SK-N-SH treated with all-trans-retinoic acid at 6 μM for 48 hours (cell line): Measurements from ENCODE around the gene TMEM263.

Experiments used
- ATAC-seq: fragments of 200-7000 bp; cut with Tn5 transposase; 3 replicates; pipeline ENCODE4 v1.9.1; 2020; ENCODE audit warnings: mild to moderate bottlenecking, moderate library complexity
- ARNTL ChIP-seq: fragments of 450-650 bp; formaldehyde crosslinking; IDR thresholded peaks from 2 replicates; pipeline ENCODE4 v1.5.0; 2020; ENCODE audit warnings: low read depth, mild to moderate bottlenecking, moderate library complexity, borderline replicate concordance
- BACH2 ChIP-seq: fragments of 250-450 bp; sonication (Bioruptor Pico); IDR thresholded peaks from 2 replicates; pipeline ENCODE4 v1.9.0; 2021; ENCODE audit warnings: mild to moderate bottlenecking, borderline replicate concordance
- CREB5 ChIP-seq: fragments of 250-450 bp; sonication (Bioruptor Pico); IDR thresholded peaks from 2 replicates; pipeline ENCODE4 v1.5.1; 2020; ENCODE audit warnings: low read depth, mild to moderate bottlenecking, moderate library complexity
- CSDC2 ChIP-seq: fragments of 250-450 bp; sonication (Bioruptor Pico); IDR thresholded peaks from 2 replicates; pipeline ENCODE4 v1.5.0; 2020; ENCODE audit warnings: mild to moderate bottlenecking, moderate library complexity
- ESRRG ChIP-seq: fragments of 250-450 bp; sonication (Bioruptor Pico); IDR thresholded peaks from 2 replicates; pipeline ENCODE4 v1.6.1; 2021; ENCODE audit warnings: mild to moderate bottlenecking
- GLIS3 ChIP-seq: fragments of 250-450 bp; sonication (Bioruptor Pico); IDR thresholded peaks from 2 replicates; pipeline ENCODE4 v1.5.0; 2020; ENCODE audit warnings: mild to moderate bottlenecking, moderate library complexity
- ISL1 ChIP-seq: fragments of 250-450 bp; sonication (Bioruptor Pico); IDR thresholded peaks from 2 replicates; pipeline ENCODE4 v2.1.2; 2022; ENCODE audit warnings: mild to moderate bottlenecking, moderate library complexity
- OSR1 ChIP-seq: fragments of 250-450 bp; sonication (Bioruptor Pico); IDR thresholded peaks from 2 replicates; pipeline ENCODE4 v1.8.0; 2022; ENCODE audit warnings: moderate library complexity, mild to moderate bottlenecking, inconsistent platforms
- PATZ1 ChIP-seq: fragments of 250-450 bp; sonication (Bioruptor Pico); IDR thresholded peaks from 2 replicates; pipeline ENCODE4 v1.8.0; 2020; ENCODE audit warnings: mild to moderate bottlenecking, moderate library complexity, borderline replicate concordance
- POU6F1 ChIP-seq: fragments of 250-450 bp; sonication (Bioruptor Pico); IDR thresholded peaks from 2 replicates; pipeline ENCODE4 v1.8.0; 2021; ENCODE audit warnings: low read depth, mild to moderate bottlenecking, moderate library complexity, borderline replicate concordance
- PPARA ChIP-seq: fragments of 250-450 bp; sonication (Bioruptor Pico); IDR thresholded peaks from 2 replicates; pipeline ENCODE4 v1.5.0; 2020; ENCODE audit warnings: mild to moderate bottlenecking, borderline replicate concordance
- RARB ChIP-seq: fragments of 250-450 bp; sonication (Bioruptor Pico); IDR thresholded peaks from 2 replicates; pipeline ENCODE4 v1.8.0; 2021; ENCODE audit warnings: mild to moderate bottlenecking, moderate library complexity
- SNAI2 ChIP-seq: fragments of 250-450 bp; sonication (Bioruptor Pico); IDR thresholded peaks from 2 replicates; pipeline ENCODE4 v1.5.0; 2020; ENCODE audit warnings: mild to moderate bottlenecking, moderate library complexity
- TOX ChIP-seq: fragments of 250-450 bp; sonication (Bioruptor Pico); IDR thresholded peaks from 2 replicates; pipeline ENCODE4 v1.8.0; 2021; ENCODE audit warnings: mild to moderate bottlenecking, moderate library complexity, borderline replicate concordance
- ZC3H10 ChIP-seq: fragments of 250-450 bp; sonication (Bioruptor Pico); IDR thresholded peaks from 2 replicates; pipeline ENCODE4 v1.5.1; 2021; ENCODE audit warnings: mild to moderate bottlenecking, moderate library complexity
- ZFP3 ChIP-seq: fragments of 250-450 bp; sonication (Bioruptor Pico); IDR thresholded peaks from 2 replicates; pipeline ENCODE4 v1.5.0; 2020; ENCODE audit warnings: mild to moderate bottlenecking, moderate library complexity
- ZFP30 ChIP-seq: fragments of 450-650 bp; formaldehyde crosslinking; IDR thresholded peaks from 2 replicates; pipeline ENCODE4 v1.5.0; 2022; ENCODE audit warnings: mild to moderate bottlenecking, moderate library complexity
- ZNF565 ChIP-seq: fragments of 450-650 bp; formaldehyde crosslinking; conservative IDR thresholded peaks from 2 replicates; pipeline ENCODE4 v1.5.0; 2020; ENCODE audit warnings: low read depth, mild to moderate bottlenecking, moderate library complexity
- ZNF70 ChIP-seq: fragments of 450-650 bp; formaldehyde crosslinking; IDR thresholded peaks from 2 replicates; pipeline ENCODE4 v1.5.0; 2020; ENCODE audit warnings: mild to moderate bottlenecking, moderate library complexity
- ZNF8 ChIP-seq: fragments of 450-650 bp; formaldehyde crosslinking; IDR thresholded peaks from 2 replicates; pipeline ENCODE4 v1.5.0; 2020; ENCODE audit warnings: mild to moderate bottlenecking, moderate library complexity
- TF ChIP-seq, protein P1 (sequence below): fragments of 250-450 bp; sonication (Bioruptor Pico); IDR thresholded peaks from 2 replicates; pipeline ENCODE4 v1.5.1; 2021; ENCODE audit warnings: mild to moderate bottlenecking, moderate library complexity
- TF ChIP-seq, protein P2 (sequence below): fragments of 250-450 bp; sonication (Bioruptor Pico); IDR thresholded peaks from 2 replicates; pipeline ENCODE4 v1.5.0; 2020; ENCODE audit warnings: mild to moderate bottlenecking, moderate library complexity

Gene TMEM263

GRCh38 chr12:106982229-106982628 is 26.5 kb downstream of the TMEM263 start:
- TF ChIP-seq SNAI2 (CRISPR knock-in tag): no peak
- no peak for TF ChIP-seq OSR1 (CRISPR knock-in tag)
- no peak for TF ChIP-seq TOX (CRISPR knock-in tag)
- TF ChIP-seq POU6F1 (CRISPR knock-in tag): no peak
- TF ChIP-seq ZFP30 (CRISPR knock-in tag): no peak
- no peak for TF ChIP-seq CSDC2 (CRISPR knock-in tag)
- TF ChIP-seq, protein P1, sequence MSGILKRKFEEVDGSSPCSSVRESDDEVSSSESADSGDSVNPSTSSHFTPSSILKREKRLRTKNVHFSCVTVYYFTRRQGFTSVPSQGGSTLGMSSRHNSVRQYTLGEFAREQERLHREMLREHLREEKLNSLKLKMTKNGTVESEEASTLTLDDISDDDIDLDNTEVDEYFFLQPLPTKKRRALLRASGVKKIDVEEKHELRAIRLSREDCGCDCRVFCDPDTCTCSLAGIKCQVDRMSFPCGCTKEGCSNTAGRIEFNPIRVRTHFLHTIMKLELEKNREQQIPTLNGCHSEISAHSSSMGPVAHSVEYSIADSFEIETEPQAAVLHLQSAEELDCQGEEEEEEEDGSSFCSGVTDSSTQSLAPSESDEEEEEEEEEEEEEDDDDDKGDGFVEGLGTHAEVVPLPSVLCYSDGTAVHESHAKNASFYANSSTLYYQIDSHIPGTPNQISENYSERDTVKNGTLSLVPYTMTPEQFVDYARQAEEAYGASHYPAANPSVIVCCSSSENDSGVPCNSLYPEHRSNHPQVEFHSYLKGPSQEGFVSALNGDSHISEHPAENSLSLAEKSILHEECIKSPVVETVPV: no peak
- no peak for TF ChIP-seq PPARA (CRISPR knock-in tag)
- no peak for TF ChIP-seq ARNTL (CRISPR knock-in tag)
- TF ChIP-seq, protein P2, sequence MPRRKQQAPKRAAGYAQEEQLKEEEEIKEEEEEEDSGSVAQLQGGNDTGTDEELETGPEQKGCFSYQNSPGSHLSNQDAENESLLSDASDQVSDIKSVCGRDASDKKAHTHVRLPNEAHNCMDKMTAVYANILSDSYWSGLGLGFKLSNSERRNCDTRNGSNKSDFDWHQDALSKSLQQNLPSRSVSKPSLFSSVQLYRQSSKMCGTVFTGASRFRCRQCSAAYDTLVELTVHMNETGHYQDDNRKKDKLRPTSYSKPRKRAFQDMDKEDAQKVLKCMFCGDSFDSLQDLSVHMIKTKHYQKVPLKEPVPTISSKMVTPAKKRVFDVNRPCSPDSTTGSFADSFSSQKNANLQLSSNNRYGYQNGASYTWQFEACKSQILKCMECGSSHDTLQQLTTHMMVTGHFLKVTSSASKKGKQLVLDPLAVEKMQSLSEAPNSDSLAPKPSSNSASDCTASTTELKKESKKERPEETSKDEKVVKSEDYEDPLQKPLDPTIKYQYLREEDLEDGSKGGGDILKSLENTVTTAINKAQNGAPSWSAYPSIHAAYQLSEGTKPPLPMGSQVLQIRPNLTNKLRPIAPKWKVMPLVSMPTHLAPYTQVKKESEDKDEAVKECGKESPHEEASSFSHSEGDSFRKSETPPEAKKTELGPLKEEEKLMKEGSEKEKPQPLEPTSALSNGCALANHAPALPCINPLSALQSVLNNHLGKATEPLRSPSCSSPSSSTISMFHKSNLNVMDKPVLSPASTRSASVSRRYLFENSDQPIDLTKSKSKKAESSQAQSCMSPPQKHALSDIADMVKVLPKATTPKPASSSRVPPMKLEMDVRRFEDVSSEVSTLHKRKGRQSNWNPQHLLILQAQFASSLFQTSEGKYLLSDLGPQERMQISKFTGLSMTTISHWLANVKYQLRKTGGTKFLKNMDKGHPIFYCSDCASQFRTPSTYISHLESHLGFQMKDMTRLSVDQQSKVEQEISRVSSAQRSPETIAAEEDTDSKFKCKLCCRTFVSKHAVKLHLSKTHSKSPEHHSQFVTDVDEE: no peak
- no peak for TF ChIP-seq ZFP3 (CRISPR knock-in tag)
- TF ChIP-seq GLIS3 (CRISPR knock-in tag): no peak
- no peak for TF ChIP-seq ZC3H10 (CRISPR knock-in tag)
- no peak for TF ChIP-seq ZNF8
- TF ChIP-seq PATZ1: no peak
- TF ChIP-seq BACH2: no peak
- TF ChIP-seq ISL1 (CRISPR knock-in tag): no peak
- TF ChIP-seq ESRRG (CRISPR knock-in tag): no peak

GRCh38 chr12:106984588-106985137 is 29.0 kb downstream of the TMEM263 start:
- TF ChIP-seq ZC3H10 (CRISPR knock-in tag) (no peak), PATZ1 (no peak), ESRRG (CRISPR knock-in tag) (no peak), ZFP30 (CRISPR knock-in tag) (no peak), ZNF565 (CRISPR knock-in tag) (no peak), CREB5 (CRISPR knock-in tag) (no peak), CSDC2 (CRISPR knock-in tag) (no peak), ARNTL (CRISPR knock-in tag) (no peak), SNAI2 (CRISPR knock-in tag) (no peak), RARB (CRISPR knock-in tag) (no peak), ZNF70 (CRISPR knock-in tag) (no peak), GLIS3 (CRISPR knock-in tag) (no peak), PPARA (CRISPR knock-in tag) (no peak), OSR1 (CRISPR knock-in tag) (no peak), BACH2 (no peak), ISL1 (CRISPR knock-in tag) (no peak), ZFP3 (CRISPR knock-in tag) (no peak), ZNF8 (no peak)
- TF ChIP-seq, protein P1: no peak
- TF ChIP-seq, protein P2: no peak
- ATAC-seq: no peak

More at GRCh38 chr12:106982229-106982628, 26.5 kb downstream of the TMEM263 start:
- ATAC-seq: no peak
